Endothelial cell of umbilical vein (primary cell): ENCODE results near the gene WDR18. TPM values are rescaled to one million over a fixed set of nuclear protein-coding genes. Genes with fewer than 3 reads are reported as not detected.

Experiments
- BruUV-seq: library from RNA; stranded (reverse); fragments of 400-500 nt; replicated peaks from 2 replicates; lab custom pipeline; 2021; lab: Mats Ljungman, UMichigan
- CTCF ChIA-PET: fragments of 300-600, 350-600 bp; sonication (Branson Sonifier 250); formaldehyde crosslinking; loops from one replicate; lab custom pipeline; 2021; ENCODE audit warnings: antibody characterized with exemption, inconsistent platforms; lab: Charles Lee
- POLR2A ChIA-PET: fragments of 300-600, 350-600 bp; sonication (Branson Sonifier 250); formaldehyde crosslinking; loops from one replicate; lab custom pipeline; 2021; ENCODE audit warnings: antibody characterized with exemption, inconsistent platforms; lab: Charles Lee
- DNase-seq: peaks from one replicate; pipeline ENCODE4 v3.0.0-alpha.2; 2011; ENCODE audit warnings: low read depth, low spot score
- FAIRE-seq: peaks from 2 replicates; lab custom pipeline; 2011; peaks lifted over from hg19 to GRCh38; lab: Jason Lieb, UNC
- H2AFZ ChIP-seq: 2 replicates; pipeline ENCODE4 v1.6.0; 2012; ENCODE audit warnings: low read depth, low read length, control low read depth, inconsistent platforms
- H3K27ac ChIP-seq: 2 replicates; pipeline ENCODE4 v1.5.1; 2011; ENCODE audit warnings: low read depth, mild to moderate bottlenecking, control low read depth, low read length, moderate library complexity; ENCODE audit not compliant: insufficient read depth
- H3K27me3 ChIP-seq, 2 experiments: 2 replicates each; pipeline versions ENCODE4 v1.6.0 to v1.6.1; 2011; ENCODE audit warnings: low read length in 2 of 2, mixed read lengths in 1 of 2; ENCODE audit not compliant: control insufficient read depth in 2 of 2, insufficient read depth in 2 of 2
- H3K36me3 ChIP-seq, 2 experiments: 2 replicates in 1 of 2; 3 replicates in 1 of 2; pipeline ENCODE4 v1.5.1; 2011; ENCODE audit warnings: low read length in 2 of 2, mild to moderate bottlenecking in 1 of 2, moderate library complexity in 1 of 2; ENCODE audit not compliant: control insufficient read depth in 2 of 2, insufficient read depth in 2 of 2; ENCODE audit errors: extremely low read depth in 1 of 2
- H3K4me1 ChIP-seq: 3 replicates; pipeline ENCODE4 v1.5.1; 2011; ENCODE audit warnings: mild to moderate bottlenecking, low read length; ENCODE audit not compliant: control insufficient read depth, insufficient read depth; ENCODE audit errors: extremely low read depth
- H3K4me2 ChIP-seq: 2 replicates; pipeline ENCODE4 v1.6.1; 2011; ENCODE audit warnings: low read length, control low read depth, mixed read lengths; ENCODE audit not compliant: insufficient read depth
- H3K4me3 ChIP-seq, 3 experiments: fragments of 200-600 bp in 1 of 3; sonication (generic), shearing (Covaris generic) in 1 of 3; replicated peaks in 1 of 3; 2 replicates each; pipeline ENCODE4 v1.5.1; 2011 to 2016; ENCODE audit warnings: control low read depth in 3 of 3, low read length in 3 of 3, mild to moderate bottlenecking in 2 of 3, inconsistent platforms in 1 of 3, low read depth in 1 of 3, moderate library complexity in 1 of 3; ENCODE audit not compliant: insufficient read depth in 1 of 3
- H3K79me2 ChIP-seq: 2 replicates; pipeline ENCODE4 v1.6.0; 2012; ENCODE audit warnings: low read length, inconsistent platforms; ENCODE audit not compliant: control insufficient read depth, insufficient read depth
- H3K9ac ChIP-seq: replicated peaks from 2 replicates; pipeline ENCODE3; 2011; ENCODE audit warnings: low read length, control low read depth; ENCODE audit not compliant: insufficient read depth; ENCODE audit errors: extremely low read depth
- H3K9me1 ChIP-seq: replicated peaks from 3 replicates; pipeline ENCODE4 v1.6.0; 2011; ENCODE audit warnings: mild to moderate bottlenecking, low read length; ENCODE audit not compliant: control insufficient read depth, insufficient read depth; ENCODE audit errors: extremely low read depth
- H3K9me3 ChIP-seq: replicated peaks from 2 replicates; pipeline ENCODE4 v1.5.1; 2012; ENCODE audit warnings: low read length, inconsistent platforms; ENCODE audit not compliant: control insufficient read depth, insufficient read depth
- H4K20me1 ChIP-seq: replicated peaks from 2 replicates; pipeline ENCODE3; 2011; ENCODE audit warnings: mild to moderate bottlenecking, low read length; ENCODE audit not compliant: control insufficient read depth, insufficient read depth; ENCODE audit errors: extremely low read depth
- CTCF ChIP-seq, 2 donors: IDR thresholded peaks; 1 replicate in 1 of 2; 2 replicates in 1 of 2; pipeline ENCODE4 v1.5.1; 2011; ENCODE audit warnings: low read length in 2 of 2, mild to moderate bottlenecking in 2 of 2, moderate library complexity in 2 of 2, control low read depth in 1 of 2, inconsistent platforms in 1 of 2, low read depth in 1 of 2; ENCODE audit not compliant: insufficient read depth in 1 of 2; ENCODE audit errors: extremely low read depth in 1 of 2
- EZH2 ChIP-seq: IDR thresholded peaks from 2 replicates; pipeline ENCODE4 v1.6.1; 2012; ENCODE audit warnings: borderline replicate concordance, low read depth, mild to moderate bottlenecking, moderate library complexity, low read length, inconsistent platforms; ENCODE audit not compliant: severe bottlenecking
- FOS ChIP-seq: IDR thresholded peaks from 2 replicates; pipeline ENCODE4 v1.6.1; 2011; ENCODE audit warnings: mild to moderate bottlenecking, low read length, moderate library complexity, borderline replicate concordance; ENCODE audit not compliant: insufficient read depth
- GATA2 ChIP-seq: IDR thresholded peaks from 2 replicates; pipeline ENCODE4 v1.7.0; 2011; ENCODE audit warnings: low read depth, mild to moderate bottlenecking, moderate library complexity, mixed read lengths, low read length; ENCODE audit not compliant: insufficient read length, insufficient read depth
- JUN ChIP-seq: IDR thresholded peaks from 2 replicates; pipeline ENCODE4 v1.6.1; 2011; ENCODE audit warnings: borderline replicate concordance, low read depth; ENCODE audit not compliant: insufficient read length, insufficient read depth
- MAX ChIP-seq: IDR thresholded peaks from 2 replicates; pipeline ENCODE4 v1.6.1; 2011; ENCODE audit not compliant: insufficient read depth, insufficient read length
- MYC ChIP-seq: IDR thresholded peaks from one replicate; pipeline ENCODE4 v1.6.1; 2011; ENCODE audit warnings: mild to moderate bottlenecking, low read depth, low read length
- POLR2A ChIP-seq: IDR thresholded peaks from 2 replicates; pipeline ENCODE4 v1.6.1; 2012; ENCODE audit warnings: low read depth, mild to moderate bottlenecking, control low read depth, low read length
- POLR2AphosphoS5 ChIP-seq: IDR thresholded peaks from 2 replicates; pipeline ENCODE4 v1.6.1; 2012; ENCODE audit warnings: low read depth, mild to moderate bottlenecking, control low read depth, low read length, moderate library complexity; ENCODE audit not compliant: insufficient read depth
- dilution Hi-C: fragments of 300-500 bp; cut with MboI; formaldehyde crosslinking; loops from one replicate; pipeline ENCODE4 v1.15.0; 2019; ENCODE audit warnings: low sequenced_read_pairs; ENCODE audit not compliant: extremely low pct_ligation_motif_present
- intact Hi-C: fragments of 100-400 bp; cut with micrococcal nuclease; formaldehyde crosslinking; loops from one replicate; pipeline ENCODE4 v1.10.0; 2022
- polyA plus RNA-seq, 4 experiments: library from polyadenylated mRNA; depleted of rRNA in 3 of 4; stranded (reverse) in 3 of 4; unstranded in 1 of 4; fragments of >200 nt; gene quantifications; 2 replicates each; pipeline versions ENCODE4 v1.2.1 to v1.2.3, GENCODE V29; 2011 to 2012; ENCODE audit warnings: missing spikeins in 1 of 4
- total RNA-seq: library from RNA; stranded (reverse); gene quantifications from 2 replicates; pipeline ENCODE4 v1.2.3, GENCODE V29; 2021

Gene WDR18
- total and polyA plus RNA-seq, 2 donors (not counting 3 experiments of a cell fraction or from before 2014, with no cell fraction given): 54.8 to 102 TPM

GRCh38 chr19:1018932-1019615, 34.9 kb downstream of the WDR18 start:
- TF ChIP-seq POLR2AphosphoS5: no peak
- TF ChIP-seq GATA2: no peak
- no peak for TF ChIP-seq POLR2A
- no peak for TF ChIP-seq CTCF (IDR thresholded peaks at IDR 0.05; ENCODE audit: extremely low read depth in 1 of 2, insufficient read depth in 1 of 2, low read depth in 1 of 2, low read length in 2 of 2)
- TF ChIP-seq JUN: no peak
- TF ChIP-seq MAX: no peak
- TF ChIP-seq FOS: no peak
- TF ChIP-seq EZH2: no peak
- no peak for TF ChIP-seq MYC
- intact Hi-C loops: no loop called here
- Histone ChIP-seq H3K9me3 (no peaks in the 10 kb centered on the region), H3K27me3 (no peaks in the 10 kb centered on the region), H3K4me3 (peak overlapping the region in 1 of 3 experiments; percentile 90), H3K9me1 (no peaks in the 10 kb centered on the region), H3K79me2 (peaks cover 68% of the 10 kb centered on the region), H2AFZ (no peak overlapping the region), H3K9ac (no peak overlapping the region), H3K4me1 (peaks cover 40% of the 10 kb centered on the region), H3K36me3 (peaks cover 0 to 3% of the 10 kb centered on the region in 2 experiments), H3K4me2 (peak overlapping the region; percentile 86), H3K27ac (no peak overlapping the region), H4K20me1 (no peaks in the 10 kb centered on the region)
- DNase-seq: no peak
- ChIA-PET CTCF (no interaction called here), POLR2A (interaction anchor here (0.7 kb wide), 2 partner anchors 53 to 93 kb away, joined by 6 to 7 read pairs; no protein-coding TSS in a partner anchor)
- no TSS peak for BruUV-seq
- dilution Hi-C loops: no loop called here
- FAIRE-seq: no peak
